Right lobe of liver (tissue), 4 donors: Measurements from ENCODE around the gene SLC6A8.

Source experiments
- CTCF ChIP-seq, 4 donors: fragments of 200-600 bp in 3 of 4; fragments of 450-650 bp in 1 of 4; IDR thresholded peaks; one replicate each; pipeline versions ENCODE4 v1.5.1 to v1.8.0; 2016 to 2022; ENCODE audit warnings: antibody characterized with exemption in 4 of 4, mild to moderate bottlenecking in 2 of 4
- POLR2A ChIP-seq: fragments of 450-650 bp; IDR thresholded peaks from one replicate; pipeline ENCODE4 v1.6.1; 2017; ENCODE audit warnings: antibody characterized with exemption, mild to moderate bottlenecking
- donor health status: DM: no; HTN: no; CAD: no.
- donor health status: DM: no; HTN: no; CAD: no.
- donor health status: DM: no; HTN: yes; CAD: no.

- no peak for TF ChIP-seq CTCF (IDR thresholded peaks at IDR 0.05)
- TF ChIP-seq POLR2A: no peak
These were observed 53.0 kb downstream of the SLC6A8 start for GRCh38 chrX:153740631-153741222.
